ENCODE data around the gene HAPLN2.

The HAPLN2 gene

GRCh38 chr1:156598125-156598524 is 21.1 kb upstream of the HAPLN2 start:
- H3K4me3 ChIP-seq (ENCODE audit: low read depth, low read length): no peak overlapping the region
- in situ Hi-C loops (cut with HindIII; ENCODE audit: low sequenced_read_pairs): no loop called here
- no peak for DNase-seq (ENCODE audit: low read depth, low spot score)
- no peak for TF ChIP-seq CTCF (IDR thresholded peaks at IDR 0.05; ENCODE audit: low read depth, low read length)

GRCh38 chr1:156598731-156599432 is 20.3 kb upstream of the HAPLN2 start:
- no peak overlapping the region for H3K4me3 ChIP-seq (ENCODE audit: low read depth, low read length)
- TF ChIP-seq CTCF (IDR thresholded peaks at IDR 0.05; ENCODE audit: low read depth, low read length): no peak
- DNase-seq (ENCODE audit: low read depth, low spot score): no peak
- in situ Hi-C loops (cut with HindIII; ENCODE audit: low sequenced_read_pairs): no loop called here

GRCh38 chr1:156599811-156600210 is 19.4 kb upstream of the HAPLN2 start:
- in situ Hi-C loops (cut with HindIII; ENCODE audit: low sequenced_read_pairs): no loop called here
- DNase-seq (ENCODE audit: low read depth, low spot score): no peak
- no peak overlapping the region for H3K4me3 ChIP-seq (ENCODE audit: low read depth, low read length)
- TF ChIP-seq CTCF (IDR thresholded peaks at IDR 0.05; ENCODE audit: low read depth, low read length): no peak

GRCh38 chr1:156600733-156601121 is 18.5 kb upstream of the HAPLN2 start:
- peak overlapping the region; percentile 82 for H3K4me3 ChIP-seq (ENCODE audit: low read depth, low read length)
- in situ Hi-C loops (cut with HindIII; ENCODE audit: low sequenced_read_pairs): no loop called here
- TF ChIP-seq CTCF (IDR thresholded peaks at IDR 0.05; ENCODE audit: low read depth, low read length): no peak
- no peak for DNase-seq (ENCODE audit: low read depth, low spot score)

- H3K4me3 ChIP-seq (ENCODE audit: low read depth, low read length): peak within 1 kb of the TSS; percentile 82
- no peak for TF ChIP-seq CTCF (IDR thresholded peaks at IDR 0.05; ENCODE audit: low read depth, low read length)
- peak; percentile 93 for DNase-seq (ENCODE audit: low read depth, low spot score)
- in situ Hi-C loops (cut with HindIII; ENCODE audit: low sequenced_read_pairs): no loop called here
Observed at GRCh38 chr1:156601122-156601830, 17.9 kb upstream of the HAPLN2 start, which contains the start of gene GPATCH4. Gene GPATCH4 (minus strand): TSS chr1:156601479.

- TF ChIP-seq CTCF (IDR thresholded peaks at IDR 0.05; ENCODE audit: low read depth, low read length): no peak
- no peak for DNase-seq (ENCODE audit: low read depth, low spot score)
- in situ Hi-C loops (cut with HindIII; ENCODE audit: low sequenced_read_pairs): no loop called here
- H3K4me3 ChIP-seq (ENCODE audit: low read depth, low read length): peak overlapping the region; percentile 82
Observed at GRCh38 chr1:156601892-156602291, 17.3 kb upstream of the HAPLN2 start.

Measured in astrocyte of the spinal cord (primary cell).